ENCODE data around the gene BTN2A1.
"Not testable (repeated sequence)": the region's sequence is repeated elsewhere in the genome, so short reads cannot be mapped to it uniquely, and the experiment has no call there.

Gene BTN2A1

GRCh38 chr6:26457806-26458688 is at the start of gene BTN2A1:
Gene BTN2A1 (plus strand): TSS chr6:26457955. CDS start chr6:26458637, 682 bp downstream.
- Mint-ChIP-seq H3K4me3 (peak within 1 kb of the TSS; percentile 99), H3K9me3 (no peaks in the 10 kb centered on the region), H3K4me1 (peaks cover 60% of the 10 kb centered on the region), H3K27me3 (no peaks in the 10 kb centered on the region), H3K36me3 (peaks cover 34% of the 10 kb centered on the region), H3K27ac (peak within 1 kb of the TSS; percentile 98)
- ATAC-seq, result peak; percentile 99

- H3K36me3 Mint-ChIP-seq, result peaks cover 78% of the 10 kb centered on the region
- no peak overlapping the region for H3K4me3 Mint-ChIP-seq
- H3K4me1 Mint-ChIP-seq, result peaks cover 44% of the 10 kb centered on the region
- H3K27ac Mint-ChIP-seq, result no peak overlapping the region
- ATAC-seq, result no peak
- H3K9me3 Mint-ChIP-seq, result no peaks in the 10 kb centered on the region
- no peaks in the 10 kb centered on the region for H3K27me3 Mint-ChIP-seq
Observed at GRCh38 chr6:26408828-26409730, 48.7 kb upstream of the BTN2A1 start.

GRCh38 chr6:26411751-26412150 is 46.0 kb upstream of the BTN2A1 start:
- ATAC-seq, result no peak
- Mint-ChIP-seq H3K4me3 (no peak overlapping the region), H3K27me3 (no peaks in the 10 kb centered on the region), H3K4me1 (peaks cover 32% of the 10 kb centered on the region), H3K9me3 (peaks cover 4% of the 10 kb centered on the region), H3K36me3 (peaks cover 81% of the 10 kb centered on the region), H3K27ac (peak overlapping the region; percentile 23)

- no peaks in the 10 kb centered on the region for H3K27me3 Mint-ChIP-seq
- peaks cover 27% of the 10 kb centered on the region for H3K4me1 Mint-ChIP-seq
- no peak overlapping the region for H3K4me3 Mint-ChIP-seq
- peaks cover 80% of the 10 kb centered on the region for H3K36me3 Mint-ChIP-seq
- H3K9me3 Mint-ChIP-seq, result peaks cover 6% of the 10 kb centered on the region
- peak overlapping the region; percentile 23 for H3K27ac Mint-ChIP-seq
- ATAC-seq, result no peak
Observed at GRCh38 chr6:26412228-26412627, 45.5 kb upstream of the BTN2A1 start.

- no peak overlapping the region for H3K27ac Mint-ChIP-seq
- peaks cover 10% of the 10 kb centered on the region for H3K9me3 Mint-ChIP-seq
- peaks cover 78% of the 10 kb centered on the region for H3K36me3 Mint-ChIP-seq
- no peaks in the 10 kb centered on the region for H3K27me3 Mint-ChIP-seq
- no peak for ATAC-seq
- H3K4me3 Mint-ChIP-seq, result no peak overlapping the region
- peaks cover 24% of the 10 kb centered on the region for H3K4me1 Mint-ChIP-seq
Observed at GRCh38 chr6:26412954-26413353, 44.8 kb upstream of the BTN2A1 start.

GRCh38 chr6:26414281-26414680 is 43.5 kb upstream of the BTN2A1 start:
- H3K27ac Mint-ChIP-seq, result no peak overlapping the region
- H3K4me1 Mint-ChIP-seq, result peaks cover 24% of the 10 kb centered on the region
- no peaks in the 10 kb centered on the region for H3K27me3 Mint-ChIP-seq
- H3K36me3 Mint-ChIP-seq, result peaks cover 76% of the 10 kb centered on the region
- ATAC-seq, result peak; percentile 50
- peaks cover 14% of the 10 kb centered on the region for H3K9me3 Mint-ChIP-seq
- no peak overlapping the region for H3K4me3 Mint-ChIP-seq

GRCh38 chr6:26415036-26415614 is 42.6 kb upstream of the BTN2A1 start:
- H3K36me3 Mint-ChIP-seq, result peaks cover 67% of the 10 kb centered on the region
- no peak for ATAC-seq
- H3K27ac Mint-ChIP-seq, result no peak overlapping the region

GRCh38 chr6:26415791-26416190 is 42.0 kb upstream of the BTN2A1 start:
- no peaks in the 10 kb centered on the region for H3K27me3 Mint-ChIP-seq
- H3K27ac Mint-ChIP-seq, result no peak overlapping the region
- H3K4me1 Mint-ChIP-seq, result peaks cover 24% of the 10 kb centered on the region

More at GRCh38 chr6:26415036-26415614, 42.6 kb upstream of the BTN2A1 start:
- peaks cover 14% of the 10 kb centered on the region for H3K9me3 Mint-ChIP-seq
- no peak overlapping the region for H3K4me3 Mint-ChIP-seq
- H3K27me3 Mint-ChIP-seq, result no peaks in the 10 kb centered on the region
- H3K4me1 Mint-ChIP-seq, result peaks cover 24% of the 10 kb centered on the region

GRCh38 chr6:26416288-26416687 is 41.5 kb upstream of the BTN2A1 start:
- Mint-ChIP-seq H3K4me3 (no peak overlapping the region), H3K9me3 (peaks cover 14% of the 10 kb centered on the region), H3K4me1 (peaks cover 24% of the 10 kb centered on the region), H3K27me3 (no peaks in the 10 kb centered on the region), H3K27ac (no peak overlapping the region), H3K36me3 (peaks cover 55% of the 10 kb centered on the region)
- ATAC-seq, result no peak

More at GRCh38 chr6:26415791-26416190, 42.0 kb upstream of the BTN2A1 start:
- no peak overlapping the region for H3K4me3 Mint-ChIP-seq
- no peak for ATAC-seq
- H3K9me3 Mint-ChIP-seq, result peaks cover 14% of the 10 kb centered on the region
- H3K36me3 Mint-ChIP-seq, result peaks cover 60% of the 10 kb centered on the region

- not testable (repeated sequence) for H3K27ac Mint-ChIP-seq, H3K4me3 Mint-ChIP-seq, ATAC-seq, H3K27me3 Mint-ChIP-seq
- peaks cover 43% of the 10 kb centered on the region for H3K36me3 Mint-ChIP-seq
- peaks cover 30% of the 10 kb centered on the region for H3K4me1 Mint-ChIP-seq
- peaks cover 14% of the 10 kb centered on the region for H3K9me3 Mint-ChIP-seq
Observed at GRCh38 chr6:26418077-26418476, 39.7 kb upstream of the BTN2A1 start.

- H3K4me3 Mint-ChIP-seq, H3K27me3 Mint-ChIP-seq, ATAC-seq, H3K27ac Mint-ChIP-seq: not testable (repeated sequence)
- Mint-ChIP-seq H3K9me3 (peaks cover 14% of the 10 kb centered on the region), H3K4me1 (peaks cover 26% of the 10 kb centered on the region), H3K36me3 (peaks cover 36% of the 10 kb centered on the region)
Observed at GRCh38 chr6:26418795-26419194, 39.0 kb upstream of the BTN2A1 start.

GRCh38 chr6:26420688-26421171 is 37.0 kb upstream of the BTN2A1 start:
- peak; percentile 67 for ATAC-seq
- peaks cover 12% of the 10 kb centered on the region for H3K4me1 Mint-ChIP-seq
- no peak overlapping the region for H3K4me3 Mint-ChIP-seq
- peaks cover 14% of the 10 kb centered on the region for H3K9me3 Mint-ChIP-seq
- H3K27me3 Mint-ChIP-seq, result no peaks in the 10 kb centered on the region
- H3K27ac Mint-ChIP-seq, result no peak overlapping the region
- peaks cover 24% of the 10 kb centered on the region for H3K36me3 Mint-ChIP-seq

- Mint-ChIP-seq H3K4me1 (peaks cover 12% of the 10 kb centered on the region), H3K27me3 (no peaks in the 10 kb centered on the region), H3K36me3 (peaks cover 22% of the 10 kb centered on the region), H3K4me3 (no peak overlapping the region), H3K9me3 (peaks cover 11% of the 10 kb centered on the region), H3K27ac (no peak overlapping the region)
- ATAC-seq, result peak; percentile 95
Observed at GRCh38 chr6:26421259-26422144, 36.3 kb upstream of the BTN2A1 start.

- ATAC-seq, result no peak
- peaks cover 24% of the 10 kb centered on the region for H3K36me3 Mint-ChIP-seq
- H3K4me1 Mint-ChIP-seq, result peaks cover 12% of the 10 kb centered on the region
- H3K4me3 Mint-ChIP-seq, result no peak overlapping the region
- no peaks in the 10 kb centered on the region for H3K27me3 Mint-ChIP-seq
- H3K27ac Mint-ChIP-seq, result no peak overlapping the region
- H3K9me3 Mint-ChIP-seq, result peaks cover 8% of the 10 kb centered on the region
Observed at GRCh38 chr6:26422329-26422728, 35.4 kb upstream of the BTN2A1 start.

Measured in stimulated activated memory B cell treated with anti-CD40 and anti-IgM and Interleukin-4, amounts not matched to agents 10 μg/mL and 1 μg/mL and 100 μg/mL, for 72 hours (primary cell).